Measurements from ENCODE around the gene TRIP13. TPM values are rescaled to one million over a fixed set of nuclear protein-coding genes. Genes with fewer than 3 reads are reported as not detected.

The TRIP13 gene
- total and polyA plus RNA-seq, 2 of the 13 experiments (the other 11 are each of a cell fraction or from before 2014, with no cell fraction given), result 13.5 to 33.0 TPM

- ChIA-PET POLR2A (no interaction called here), CTCF (ENCODE audit: low intra/inter-chr PET ratio, low total read pairs) (no interaction called here)
- Histone ChIP-seq H3K27ac (ENCODE audit: extremely low read length, insufficient read depth, low read length) (no peak overlapping the region), H3K4me1 (ENCODE audit: insufficient read depth, low read length) (peaks cover 27% of the 10 kb centered on the region), H3K9me3 (ENCODE audit: low read length) (no peaks in the 10 kb centered on the region), H3K27me3 (ENCODE audit: control insufficient read depth in 1 of 2, insufficient read depth in 2 of 2, low read length in 2 of 2) (peaks cover 4 to 68% of the 10 kb centered on the region in 2 experiments; a peak in 4 of 5 replicates), H3K36me3 (replicated peaks in 1 of 2; ENCODE audit: control insufficient read depth in 1 of 2, insufficient read depth in 2 of 2, low read length in 2 of 2) (no peaks in the 10 kb centered on the region), H2AFZ (ENCODE audit: low read length) (no peak overlapping the region), H3K4me2 (ENCODE audit: low read depth, low read length) (no peak overlapping the region), H3K4me3 (replicated peaks in 1 of 3; ENCODE audit: insufficient read depth in 1 of 3, low read depth in 2 of 3, low read length in 3 of 3) (no peak overlapping the region), H3K9ac (ENCODE audit: insufficient read depth, low read depth, low read length) (no peak overlapping the region), H3K79me2 (ENCODE audit: insufficient read depth, low read length) (no peaks in the 10 kb centered on the region), H4K20me1 (ENCODE audit: insufficient read depth, low read length) (no peaks in the 10 kb centered on the region)
- no peak for FAIRE-seq
- no TSS peak for BruUV-seq (replicated peaks)
- no peak for ATAC-seq
- intact Hi-C loops (cut with micrococcal nuclease; ENCODE audit: unreplicated experiment) (no loop called here), in situ Hi-C loops (cut with HindIII; ENCODE audit: extremely low pct_ligation_motif_present, low pct_unique_long_range_greater_than_20kb) (no loop called here)
- 56% methylated on average over 18 of the region's 24 CpGs for WGBS (ENCODE audit: low lambda C conversion rate)
- TF ChIP-seq CREB1 (IDR thresholded peaks at IDR 0.05), result peak; percentile 50
- no peak for TF ChIP-seq CREB1 (CRISPR knock-in tag; IDR thresholded peaks at IDR 0.05)
- no peak for TF ChIP-seq BHLHE40 (IDR thresholded peaks at IDR 0.05; ENCODE audit: low read length)
- no peak for DNase-seq (ENCODE audit: low spot score)
Measured at GRCh38 chr5:953535-954449, 61.1 kb downstream of the TRIP13 start.

DNA sequence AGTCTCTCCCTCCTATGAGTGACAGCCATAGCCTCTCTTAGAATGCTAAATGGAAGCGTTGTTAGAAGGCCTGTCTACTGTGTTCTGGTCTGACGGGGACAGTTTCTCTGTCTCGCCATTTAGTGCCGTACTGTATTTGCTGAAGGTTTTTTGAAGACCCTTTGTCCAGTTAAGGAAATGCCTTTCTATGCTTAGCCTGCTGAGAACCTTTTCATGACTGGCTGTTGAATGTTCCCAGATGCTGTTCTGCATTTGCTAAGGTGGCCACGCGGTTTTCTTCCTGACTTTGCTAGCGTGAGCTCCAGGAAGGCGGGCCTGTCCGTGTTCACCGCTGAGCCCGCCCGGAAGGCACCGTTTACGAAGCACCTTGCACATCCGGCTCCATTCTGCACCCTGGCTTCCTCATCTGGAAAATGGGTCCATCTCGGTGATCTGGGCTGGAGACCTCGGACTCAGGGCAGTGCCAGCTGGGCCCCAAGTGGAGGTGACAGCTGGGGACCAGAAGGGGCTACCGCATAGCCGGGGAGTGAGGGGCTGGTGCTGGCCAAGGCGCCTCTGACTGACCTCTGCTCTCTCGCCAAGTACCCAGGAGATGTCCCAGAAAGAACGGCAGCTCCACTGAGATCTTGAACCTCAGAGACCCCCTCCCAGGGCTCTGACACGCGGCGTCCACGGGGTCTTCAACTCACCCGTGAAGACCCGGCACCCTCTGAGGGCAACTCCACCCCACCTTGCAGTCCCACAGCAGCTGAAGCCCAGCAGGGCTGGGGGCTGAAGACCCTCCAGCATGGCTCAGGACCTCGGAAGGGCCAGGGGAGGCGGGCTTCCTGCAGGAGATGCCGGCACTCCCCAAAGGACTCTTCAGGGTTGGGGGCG is 63.4 kb downstream of the TRIP13 start:
- in situ Hi-C loops (cut with HindIII; ENCODE audit: extremely low pct_ligation_motif_present, low pct_unique_long_range_greater_than_20kb), result no loop called here
- CTCF ChIA-PET (ENCODE audit: low intra/inter-chr PET ratio, low total read pairs), result no interaction called here
- H3K4me2 ChIP-seq (ENCODE audit: low read depth, low read length), result no peak overlapping the region

More for the DNA sequence above, 63.4 kb downstream of the TRIP13 start:
- no TSS peak for BruUV-seq (replicated peaks)
- Histone ChIP-seq H4K20me1 (ENCODE audit: insufficient read depth, low read length) (no peaks in the 10 kb centered on the region), H3K9me3 (ENCODE audit: low read length) (no peaks in the 10 kb centered on the region), H3K27ac (ENCODE audit: extremely low read length, insufficient read depth, low read length) (no peak overlapping the region), H3K9ac (ENCODE audit: insufficient read depth, low read depth, low read length) (no peak overlapping the region), H3K79me2 (ENCODE audit: insufficient read depth, low read length) (no peaks in the 10 kb centered on the region), H2AFZ (ENCODE audit: low read length) (no peak overlapping the region), H3K4me3 (replicated peaks in 1 of 3; ENCODE audit: insufficient read depth in 1 of 3, low read depth in 2 of 3, low read length in 3 of 3) (no peak overlapping the region), H3K4me1 (ENCODE audit: insufficient read depth, low read length) (peaks cover 34% of the 10 kb centered on the region), H3K27me3 (ENCODE audit: control insufficient read depth in 1 of 2, insufficient read depth in 2 of 2, low read length in 2 of 2) (peaks cover 2 to 69% of the 10 kb centered on the region in 2 experiments; a peak in 4 of 5 replicates), H3K36me3 (replicated peaks in 1 of 2; ENCODE audit: control insufficient read depth in 1 of 2, insufficient read depth in 2 of 2, low read length in 2 of 2) (no peaks in the 10 kb centered on the region)
- FAIRE-seq (no peak), DNase-seq (ENCODE audit: low spot score) (no peak), ATAC-seq (no peak)
- WGBS (ENCODE audit: low lambda C conversion rate), result 85% methylated on average over 17 of the region's 32 CpGs
- POLR2A ChIA-PET, result no interaction called here
- intact Hi-C loops (cut with micrococcal nuclease; ENCODE audit: unreplicated experiment), result no loop called here
- TF ChIP-seq ZNF629 (CRISPR knock-in tag; conservative IDR thresholded peaks at IDR 0.05) (peak; percentile 42; the same call in 1 of the 2 replicates), HOXA3 (CRISPR knock-in tag; IDR thresholded peaks at IDR 0.05) (no peak)

Data from HepG2 (cell line).